Fibroblast of pulmonary artery (primary cell): ENCODE results near the gene CAMK1D.

Source experiments
- DNase-seq: peaks from one replicate; pipeline ENCODE4 v3.0.0-alpha.2; 2010; ENCODE audit warnings: low read depth
- H3K4me3 ChIP-seq: replicated peaks from 2 replicates; pipeline ENCODE4 v1.5.1; 2011; ENCODE audit warnings: low read depth, mild to moderate bottlenecking, control low read depth, low read length, moderate library complexity
- TF ChIP-seq, protein P1 (sequence below): IDR thresholded peaks from 2 replicates; pipeline ENCODE4 v1.5.1; 2011; ENCODE audit warnings: mild to moderate bottlenecking, control low read depth, low read length, inconsistent platforms; ENCODE audit errors: missing control alignments

The CAMK1D gene

DNA sequence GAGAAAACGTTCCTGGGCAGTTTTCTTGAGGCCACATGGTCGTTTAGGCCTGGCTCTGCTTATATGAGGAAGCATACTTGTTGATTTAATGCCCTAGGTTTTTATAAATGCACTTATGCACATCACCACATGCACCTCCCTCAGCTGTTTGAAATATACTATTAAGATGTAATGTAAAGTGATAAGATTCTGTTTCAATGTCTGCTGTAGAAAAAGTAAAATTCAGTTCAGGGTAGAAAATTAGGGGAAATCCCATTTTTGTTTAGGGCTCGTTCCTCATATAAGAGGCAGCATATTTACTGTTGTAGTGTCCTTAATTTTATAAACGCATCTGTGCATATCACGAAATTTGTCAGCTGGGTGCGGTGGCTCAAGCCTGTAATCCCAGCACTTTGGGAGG lies 7.8 kb upstream of the CAMK1D start:
- no peak overlapping the region for H3K4me3 ChIP-seq
- TF ChIP-seq, protein P1, sequence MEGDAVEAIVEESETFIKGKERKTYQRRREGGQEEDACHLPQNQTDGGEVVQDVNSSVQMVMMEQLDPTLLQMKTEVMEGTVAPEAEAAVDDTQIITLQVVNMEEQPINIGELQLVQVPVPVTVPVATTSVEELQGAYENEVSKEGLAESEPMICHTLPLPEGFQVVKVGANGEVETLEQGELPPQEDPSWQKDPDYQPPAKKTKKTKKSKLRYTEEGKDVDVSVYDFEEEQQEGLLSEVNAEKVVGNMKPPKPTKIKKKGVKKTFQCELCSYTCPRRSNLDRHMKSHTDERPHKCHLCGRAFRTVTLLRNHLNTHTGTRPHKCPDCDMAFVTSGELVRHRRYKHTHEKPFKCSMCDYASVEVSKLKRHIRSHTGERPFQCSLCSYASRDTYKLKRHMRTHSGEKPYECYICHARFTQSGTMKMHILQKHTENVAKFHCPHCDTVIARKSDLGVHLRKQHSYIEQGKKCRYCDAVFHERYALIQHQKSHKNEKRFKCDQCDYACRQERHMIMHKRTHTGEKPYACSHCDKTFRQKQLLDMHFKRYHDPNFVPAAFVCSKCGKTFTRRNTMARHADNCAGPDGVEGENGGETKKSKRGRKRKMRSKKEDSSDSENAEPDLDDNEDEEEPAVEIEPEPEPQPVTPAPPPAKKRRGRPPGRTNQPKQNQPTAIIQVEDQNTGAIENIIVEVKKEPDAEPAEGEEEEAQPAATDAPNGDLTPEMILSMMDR: no peak
- DNase-seq: no peak

DNA sequence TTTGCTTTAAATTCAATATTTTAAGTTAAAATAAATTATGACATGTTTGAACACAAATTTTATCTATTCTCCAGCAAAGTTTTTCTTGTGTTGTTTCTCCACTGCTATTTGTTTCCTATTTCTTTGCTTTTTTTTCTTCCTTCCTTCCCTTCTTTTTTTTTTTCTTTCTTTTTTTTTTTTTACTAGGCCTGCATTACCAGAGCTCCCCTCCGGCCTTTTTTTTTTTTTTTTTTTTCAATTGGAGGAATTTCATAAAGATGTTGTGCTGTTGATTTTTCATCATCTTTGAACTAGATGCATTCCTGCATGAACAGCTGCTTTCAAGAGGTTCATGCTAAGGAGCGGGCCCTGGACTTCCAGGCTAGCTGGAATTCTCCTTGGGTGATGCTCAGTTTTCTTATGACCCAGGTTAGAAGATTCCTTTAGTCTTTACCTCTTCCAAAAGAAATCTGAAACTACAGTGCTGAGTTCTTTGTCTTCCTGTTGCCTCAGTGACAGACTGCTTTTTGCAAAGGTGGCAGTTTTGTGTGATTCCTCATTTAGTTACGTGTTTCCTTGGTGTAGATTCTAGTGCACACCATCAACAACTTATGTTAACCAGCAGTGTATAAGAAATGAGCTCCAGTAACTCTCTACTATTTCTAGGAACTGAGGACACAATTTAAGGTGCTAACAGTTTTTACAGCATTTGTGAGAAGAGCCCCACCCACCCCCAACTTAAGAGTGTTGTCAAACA lies 4.8 kb upstream of the CAMK1D start:
- no peak overlapping the region for H3K4me3 ChIP-seq
- TF ChIP-seq, protein P1: no peak
- DNase-seq: no peak

DNA sequence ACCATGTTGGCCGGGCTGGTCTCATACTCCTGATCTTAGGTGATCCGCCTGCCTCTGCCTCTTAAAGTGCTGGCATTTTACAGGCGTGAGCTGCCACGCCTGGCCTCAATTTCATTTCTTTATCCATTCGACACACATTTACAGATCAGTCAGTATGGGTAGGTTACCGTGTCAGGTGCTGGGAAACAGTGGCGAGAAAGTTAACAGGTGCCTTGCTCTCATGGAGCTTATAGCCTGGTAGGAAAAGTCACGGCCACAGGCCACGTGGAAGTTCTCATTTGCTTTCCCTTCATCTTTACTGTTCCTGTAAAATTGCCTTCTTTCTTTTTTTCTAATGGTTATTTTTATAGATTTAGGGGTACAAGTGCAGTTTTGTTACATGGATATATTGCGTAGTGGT lies 2.6 kb upstream of the CAMK1D start:
- TF ChIP-seq, protein P1: no peak
- no peak for DNase-seq

DNA sequence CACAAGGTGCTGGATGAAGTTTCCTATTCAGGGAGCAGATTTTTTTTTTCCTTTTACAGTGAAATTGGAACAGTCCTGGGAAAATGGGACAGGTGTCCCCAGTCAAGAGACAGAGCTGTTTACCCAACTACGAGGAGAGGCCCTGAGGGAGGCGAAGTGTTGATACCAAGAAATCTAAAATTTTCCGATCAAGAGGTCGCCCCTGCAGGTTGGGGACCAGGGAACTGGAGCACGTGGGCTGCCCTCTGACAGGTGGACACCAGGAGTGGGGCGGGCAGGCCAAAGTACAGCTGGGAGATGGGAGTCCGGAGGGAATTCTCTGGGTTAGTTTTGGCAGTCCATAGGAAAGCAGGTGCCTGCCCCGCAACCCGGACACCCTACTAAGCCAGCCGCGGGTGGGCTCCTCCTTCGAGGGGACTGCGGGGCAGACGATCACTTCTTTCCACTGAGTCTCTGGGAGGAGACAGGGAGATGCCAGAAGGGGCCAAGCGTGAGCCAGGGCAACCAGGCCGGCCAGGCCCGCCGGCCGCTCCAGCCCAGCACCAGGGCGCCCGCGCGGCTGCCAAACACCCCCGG lies 965 bp upstream of the CAMK1D start:
- TF ChIP-seq, protein P1: no peak
- DNase-seq: no peak
- no peak overlapping the region for H3K4me3 ChIP-seq

More for the DNA sequence above, 2.6 kb upstream of the CAMK1D start:
- H3K4me3 ChIP-seq: no peak overlapping the region

DNA sequence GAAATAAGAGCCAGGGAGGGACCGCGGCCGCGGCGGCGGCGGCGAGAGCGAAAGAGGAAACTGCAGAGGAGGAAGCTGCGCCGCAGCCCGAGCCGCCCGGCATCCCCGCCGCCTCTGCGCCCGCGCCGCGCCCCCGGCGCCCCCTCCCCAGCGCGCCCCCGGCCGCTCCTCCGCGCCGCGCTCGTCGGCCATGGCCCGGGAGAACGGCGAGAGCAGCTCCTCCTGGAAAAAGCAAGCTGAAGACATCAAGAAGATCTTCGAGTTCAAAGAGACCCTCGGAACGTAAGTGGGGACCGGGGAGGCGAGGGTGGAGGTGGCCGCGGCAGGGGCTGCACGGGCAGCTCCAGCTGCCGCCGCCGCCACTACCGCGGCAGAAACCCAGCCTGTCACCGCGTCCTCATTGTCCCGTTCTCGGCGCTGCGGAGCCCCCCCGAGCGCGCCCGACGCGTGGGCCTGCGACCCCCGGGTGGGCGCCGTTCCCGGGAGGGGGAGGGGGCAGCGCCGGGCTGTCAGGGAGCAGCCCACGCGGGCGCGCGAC lies 351 bp downstream of the CAMK1D start:
- TF ChIP-seq, protein P1: no peak
- H3K4me3 ChIP-seq: peak overlapping the region; percentile 57
- no peak for DNase-seq

DNA sequence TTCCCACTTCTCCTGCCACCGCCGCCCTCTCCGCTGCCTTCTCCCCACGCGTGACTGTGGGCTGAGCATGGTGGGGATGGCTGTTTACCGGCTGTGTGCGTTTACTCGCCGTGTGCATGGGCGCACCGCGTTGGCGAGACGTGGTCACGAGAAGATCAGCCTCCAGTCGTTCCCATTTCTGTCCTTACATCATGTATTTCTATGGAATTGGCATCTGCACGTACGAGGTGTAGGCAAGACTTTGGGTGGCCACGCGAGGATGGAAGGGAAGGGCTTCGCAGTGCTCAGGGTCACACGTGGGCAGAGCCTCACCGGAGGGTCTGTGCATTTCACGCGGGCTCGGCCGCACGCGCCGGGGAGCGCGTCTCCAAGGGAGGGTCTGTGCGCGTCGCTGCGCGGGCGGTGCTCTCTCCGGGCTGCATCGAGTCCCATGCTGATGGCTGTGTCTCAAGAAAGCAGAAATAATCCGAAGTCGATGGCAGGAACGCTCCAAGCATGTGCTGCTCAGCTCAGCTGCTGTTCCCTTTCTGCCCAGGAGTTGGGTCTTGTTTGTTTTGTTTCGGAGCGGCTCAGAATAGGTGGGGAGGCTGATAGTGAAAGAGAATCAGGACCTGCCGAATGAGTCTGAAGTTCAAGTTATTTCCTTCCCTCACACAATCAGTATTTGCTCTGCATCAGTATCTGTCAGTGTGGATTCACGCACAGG lies 973 bp downstream of the CAMK1D start:
- TF ChIP-seq, protein P1: no peak
- DNase-seq: peak; percentile 24
- H3K4me3 ChIP-seq: peak overlapping the region; percentile 57
